GM19395 (cell line): Measurements from ENCODE around the gene SYT12.

ENCODE experiments used
- ATAC-seq: cut with Tn5 transposase; IDR thresholded peaks from one replicate; pipeline ENCODE4 v1.9.1; 2021; ENCODE audit warnings: mild to moderate bottlenecking, moderate library complexity; ENCODE audit not compliant: unreplicated experiment

The SYT12 gene

DNA sequence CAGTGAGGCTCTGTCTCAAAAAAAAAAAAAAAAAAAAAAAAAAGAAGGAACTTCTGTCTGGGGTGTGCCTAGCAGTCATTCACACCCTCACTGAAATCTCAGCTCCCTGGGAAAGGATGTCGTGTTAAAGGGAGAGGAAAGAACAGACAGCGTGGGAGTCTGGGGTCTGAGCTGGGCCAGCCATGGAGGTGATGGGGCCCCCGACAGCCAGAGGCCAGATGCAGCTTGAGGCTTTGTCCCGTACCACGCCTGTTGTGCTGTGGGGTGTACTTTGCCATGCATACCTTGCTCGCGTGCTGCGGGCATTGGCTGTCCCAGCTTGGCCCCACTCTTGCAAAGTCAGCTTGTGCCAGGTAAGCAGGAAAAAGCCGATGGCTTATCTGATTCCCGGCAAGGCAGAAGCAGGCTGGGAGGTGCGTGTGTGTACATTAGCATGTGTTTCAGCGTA, 4.6 kb downstream of the SYT12 start:
- ATAC-seq, result peak; percentile 13

DNA sequence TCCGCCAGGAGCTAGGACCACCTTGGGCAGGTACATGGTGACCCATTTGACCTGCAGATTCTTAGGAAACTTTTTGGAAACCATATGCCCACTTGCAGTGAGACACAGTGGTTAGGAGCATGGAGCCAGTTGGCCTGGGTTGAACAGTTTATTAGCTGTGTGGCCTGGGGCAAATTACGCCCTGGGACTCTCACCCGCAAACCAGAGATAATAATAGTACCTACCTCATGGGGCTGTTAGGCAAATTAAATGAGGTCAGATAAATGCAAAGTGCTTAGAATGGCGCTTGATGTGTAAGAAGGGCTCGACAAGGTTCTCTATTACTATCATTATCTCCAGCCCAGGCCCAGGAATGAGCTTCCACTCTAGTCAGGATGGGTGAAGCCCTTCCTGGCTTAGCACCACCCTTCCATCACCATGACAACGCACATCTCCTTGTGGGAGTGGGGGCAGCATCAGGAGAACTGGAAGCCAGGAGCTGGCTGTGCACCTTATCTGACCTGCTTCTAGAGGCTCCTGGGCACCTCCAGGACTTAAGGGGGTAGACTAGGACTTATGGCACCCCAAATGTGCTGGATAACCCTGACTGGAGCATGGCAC, 5.1 kb downstream of the SYT12 start:
- peak; percentile 58 for ATAC-seq

DNA sequence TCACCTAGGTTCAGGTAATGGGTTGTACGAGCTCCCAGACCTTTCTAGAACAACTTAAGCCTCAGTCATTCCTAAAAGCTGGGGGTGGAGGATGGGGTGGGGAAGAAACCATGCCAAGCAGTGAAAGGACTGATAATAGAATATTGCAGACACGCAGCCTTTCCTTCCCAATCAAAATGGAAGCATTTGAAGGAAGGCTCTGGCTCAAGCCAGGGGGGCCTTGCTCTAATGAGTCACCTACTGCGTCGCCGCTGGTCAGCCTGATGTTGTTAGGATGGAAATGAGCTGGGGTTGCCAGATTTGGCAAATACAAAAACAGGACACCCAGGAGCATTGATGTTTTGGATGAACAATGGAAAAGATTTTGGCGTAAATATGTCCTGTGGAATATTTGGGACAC, 6.2 kb downstream of the SYT12 start:
- no peak for ATAC-seq

DNA sequence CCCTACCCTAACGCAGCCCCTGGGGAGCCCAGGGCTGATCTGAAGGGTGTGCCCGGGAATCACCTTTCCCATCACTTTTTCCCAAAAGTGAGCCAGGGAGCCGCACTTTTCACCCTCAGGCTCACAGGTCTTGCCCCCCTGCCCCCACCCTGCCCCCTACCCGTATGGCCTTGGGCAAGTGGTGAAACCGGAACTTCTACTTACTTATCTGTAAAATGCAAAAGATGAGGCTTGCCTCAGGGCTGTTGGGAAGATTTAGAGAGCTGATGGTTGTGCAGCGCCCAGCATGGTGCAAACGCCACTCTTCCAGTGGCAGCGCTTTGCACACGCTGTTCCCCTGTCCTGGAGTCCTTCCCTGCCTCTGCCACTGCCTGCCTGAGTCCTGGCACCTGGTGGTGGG, 8.0 kb downstream of the SYT12 start:
- no peak for ATAC-seq

DNA sequence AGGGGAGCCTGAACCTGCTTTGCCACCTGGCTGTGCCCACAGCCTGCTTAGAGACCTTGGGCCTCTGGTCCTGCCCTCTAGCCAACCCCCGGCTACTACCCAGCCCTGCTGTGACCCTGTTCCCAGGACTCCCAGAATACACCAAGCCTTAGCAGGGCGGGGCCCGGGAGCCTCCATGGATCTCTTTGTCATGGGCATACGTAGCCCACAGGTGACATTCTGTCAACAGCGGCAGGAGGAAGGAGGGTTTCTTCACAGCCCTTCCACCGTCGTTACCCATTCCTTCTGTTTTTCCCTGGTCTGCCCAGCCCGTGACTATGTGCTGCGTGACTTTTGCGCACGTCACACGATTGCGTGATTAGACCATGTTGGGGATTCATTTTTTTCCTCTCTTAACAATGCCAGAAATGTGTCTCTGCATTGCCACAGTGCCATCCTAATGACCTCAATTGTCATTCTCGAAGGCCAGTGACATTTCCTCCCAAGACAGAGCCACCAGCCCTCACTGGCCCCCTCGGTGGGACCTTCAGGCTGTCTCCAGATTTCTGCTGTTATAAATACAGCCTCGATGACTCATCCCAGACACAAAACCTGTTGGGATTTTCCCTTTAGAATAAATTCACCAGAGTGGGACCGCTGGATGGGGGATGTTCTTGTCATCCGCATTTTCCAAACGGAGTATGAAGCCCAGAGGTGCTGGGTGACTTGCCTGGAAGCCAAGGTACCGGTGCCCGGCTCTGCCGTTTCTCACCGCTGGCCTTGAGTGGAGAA, 9.0 kb downstream of the SYT12 start:
- ATAC-seq, result no peak

DNA sequence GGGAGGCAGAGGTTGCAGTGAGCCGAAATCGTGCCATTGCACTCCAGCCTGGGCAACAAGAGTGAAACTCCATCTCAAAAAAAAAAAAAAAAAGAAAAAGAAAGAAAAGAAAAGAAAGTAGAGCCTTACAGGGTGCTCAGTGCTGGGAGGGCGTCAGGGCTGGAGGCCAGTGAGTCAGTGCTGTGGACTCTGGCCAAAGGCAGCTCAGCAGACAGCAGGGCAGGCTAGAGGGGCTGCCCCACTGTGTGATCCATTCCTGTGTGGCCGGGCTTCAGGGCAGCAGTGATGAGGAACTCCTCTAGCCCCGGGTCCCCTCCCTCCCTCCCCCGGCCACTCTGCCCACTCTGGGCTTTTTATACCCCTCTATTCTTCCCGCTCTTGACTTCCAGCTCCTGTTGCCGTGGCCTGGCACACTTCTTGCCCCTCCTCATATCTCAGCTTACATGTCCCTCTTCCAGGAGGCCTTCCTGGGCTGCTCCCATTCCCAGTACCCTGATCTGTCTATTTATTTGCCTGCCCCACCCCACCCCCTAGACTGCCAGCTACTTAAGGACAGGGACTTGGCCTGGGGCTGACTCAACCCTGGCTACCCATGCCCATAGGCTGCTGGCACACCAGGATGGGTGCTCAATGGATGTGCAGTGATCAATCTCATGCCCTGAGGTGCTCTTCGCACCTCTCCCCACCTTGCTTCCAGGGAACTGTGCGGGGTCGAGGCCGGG, 10.1 kb downstream of the SYT12 start:
- ATAC-seq, result no peak

DNA sequence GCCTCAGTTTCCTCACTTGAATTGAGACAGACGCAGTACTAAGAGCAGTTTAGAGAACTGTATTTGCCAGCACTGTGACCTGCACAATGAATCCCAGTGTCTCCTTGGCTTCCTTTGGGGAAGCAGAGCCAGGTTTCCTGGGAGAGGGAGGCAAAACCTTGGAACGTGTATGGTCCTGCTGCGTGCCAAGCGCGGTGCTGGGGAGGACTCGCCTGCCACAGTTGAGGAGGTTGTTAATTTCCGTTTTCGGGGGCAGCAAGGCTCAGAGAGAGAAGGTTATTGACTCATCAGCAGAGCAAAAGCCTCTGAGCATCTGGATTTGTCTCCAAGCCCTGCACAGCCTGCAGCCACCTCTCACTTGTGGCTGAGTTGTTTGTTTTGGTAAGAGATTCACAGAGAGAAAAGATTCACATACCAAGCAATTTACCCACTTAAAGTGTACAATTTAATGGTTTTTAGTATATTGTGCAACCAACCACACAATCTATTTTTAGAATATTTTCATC, 10.8 kb downstream of the SYT12 start:
- ATAC-seq, result no peak

DNA sequence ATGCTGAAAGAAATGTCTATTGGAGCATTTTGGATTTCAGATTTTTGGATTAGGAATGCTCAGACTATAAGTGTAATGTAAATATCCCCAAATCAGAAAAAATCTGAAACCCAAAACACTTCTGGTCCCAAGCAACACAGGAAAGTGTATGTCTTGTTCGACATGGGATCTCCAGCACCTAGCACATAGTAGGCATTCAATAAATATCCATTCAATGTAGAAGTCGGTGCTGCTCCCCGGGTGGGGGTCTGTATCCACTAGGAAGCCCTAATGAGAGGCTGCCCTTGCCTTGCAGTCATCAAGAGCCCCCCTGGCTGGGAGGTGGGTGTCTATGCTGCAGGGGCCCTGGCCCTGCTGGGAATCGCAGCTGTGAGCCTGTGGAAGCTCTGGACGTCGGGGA, 11.4 kb downstream of the SYT12 start:
- ATAC-seq, result no peak

DNA sequence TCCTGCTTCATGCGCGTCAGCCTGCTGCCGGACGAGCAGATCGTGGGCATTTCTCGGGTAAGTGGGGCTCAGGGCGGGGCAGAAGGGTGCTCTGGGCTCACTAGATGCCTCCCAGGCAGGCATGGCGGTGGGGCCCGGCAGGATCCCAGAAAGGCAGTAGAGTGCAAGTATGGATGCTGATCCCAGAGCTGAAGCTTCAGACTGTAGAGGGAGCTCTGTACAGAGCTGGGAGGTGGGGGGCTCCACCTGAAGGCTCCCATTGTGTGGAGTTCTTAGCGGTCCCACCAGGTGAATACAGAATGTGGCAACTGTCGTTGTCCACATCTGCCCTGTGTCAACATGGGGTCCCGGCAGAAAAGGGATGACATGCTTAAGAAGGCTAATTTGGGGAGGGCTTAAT, 17.2 kb downstream of the SYT12 start:
- ATAC-seq, result no peak

DNA sequence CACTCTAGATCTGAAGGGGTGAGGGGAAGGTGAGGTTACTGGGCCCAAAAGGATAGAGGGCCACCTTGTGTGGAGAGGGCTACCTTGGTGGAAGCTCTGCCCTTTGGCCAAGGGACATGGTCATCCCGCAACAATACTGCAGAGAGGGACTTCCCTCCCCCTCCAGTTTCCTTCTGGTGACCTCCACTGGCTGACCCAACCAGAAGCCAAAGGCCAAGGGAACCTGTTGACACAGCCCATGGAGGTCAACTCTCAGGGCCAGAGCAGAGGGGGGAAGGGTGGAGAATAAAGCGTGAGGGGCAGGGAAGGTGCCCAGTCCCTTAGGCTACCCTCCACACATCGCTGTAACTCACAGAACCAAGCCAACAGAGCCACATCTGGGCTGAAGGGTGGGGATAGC, 18.7 kb downstream of the SYT12 start:
- no peak for ATAC-seq

DNA sequence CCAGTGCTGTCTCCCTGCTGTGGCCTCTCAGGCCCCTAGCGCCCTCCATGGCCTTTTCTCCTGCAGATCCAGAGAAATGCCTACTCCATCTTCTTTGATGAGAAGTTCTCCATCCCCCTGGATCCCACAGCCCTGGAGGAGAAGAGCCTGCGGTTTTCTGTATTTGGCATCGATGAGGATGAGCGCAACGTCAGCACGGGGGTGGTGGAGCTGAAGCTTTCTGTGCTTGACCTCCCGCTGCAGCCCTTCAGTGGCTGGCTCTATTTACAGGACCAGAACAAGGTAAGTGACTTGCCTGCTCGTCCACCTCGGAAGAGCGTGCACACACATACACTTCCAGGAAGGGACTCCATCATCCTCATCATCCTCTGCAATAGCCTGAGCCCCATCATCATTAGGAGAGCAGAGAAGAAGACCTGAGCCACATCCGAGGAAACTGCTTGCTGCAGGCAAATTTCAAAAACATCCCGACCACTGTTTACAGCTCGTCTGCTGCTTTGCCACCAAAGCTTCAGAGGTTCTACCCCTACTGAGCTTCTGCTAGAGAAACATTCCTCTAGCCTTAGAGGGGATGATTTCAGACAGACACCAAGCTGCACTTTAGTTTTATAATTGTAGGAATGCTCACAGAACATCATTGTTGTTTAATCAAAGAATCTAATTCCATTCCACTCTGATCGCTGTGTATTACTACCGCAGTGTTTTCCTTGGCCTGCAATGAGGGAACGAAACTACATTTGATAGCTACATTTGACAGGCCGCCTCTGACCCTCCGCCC, 20.8 kb downstream of the SYT12 start:
- ATAC-seq, result no peak

DNA sequence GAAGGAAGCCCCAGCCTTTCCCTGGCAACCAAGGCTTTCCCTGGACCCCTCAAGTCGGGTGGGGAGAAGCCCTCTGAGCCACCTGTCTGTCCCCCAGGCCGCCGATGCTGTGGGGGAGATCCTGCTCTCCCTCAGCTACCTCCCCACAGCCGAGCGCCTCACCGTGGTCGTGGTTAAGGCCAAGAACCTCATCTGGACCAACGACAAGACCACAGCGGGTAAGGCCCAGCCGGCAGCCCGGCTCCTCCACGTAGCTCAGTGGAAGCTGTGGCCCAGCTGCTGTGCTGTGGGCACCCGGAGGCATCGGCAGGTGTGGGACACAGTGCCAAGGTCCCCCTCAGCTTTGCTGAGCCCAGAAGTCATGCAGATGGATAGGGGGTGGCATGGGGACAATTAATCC, 21.6 kb downstream of the SYT12 start:
- no peak for ATAC-seq

DNA sequence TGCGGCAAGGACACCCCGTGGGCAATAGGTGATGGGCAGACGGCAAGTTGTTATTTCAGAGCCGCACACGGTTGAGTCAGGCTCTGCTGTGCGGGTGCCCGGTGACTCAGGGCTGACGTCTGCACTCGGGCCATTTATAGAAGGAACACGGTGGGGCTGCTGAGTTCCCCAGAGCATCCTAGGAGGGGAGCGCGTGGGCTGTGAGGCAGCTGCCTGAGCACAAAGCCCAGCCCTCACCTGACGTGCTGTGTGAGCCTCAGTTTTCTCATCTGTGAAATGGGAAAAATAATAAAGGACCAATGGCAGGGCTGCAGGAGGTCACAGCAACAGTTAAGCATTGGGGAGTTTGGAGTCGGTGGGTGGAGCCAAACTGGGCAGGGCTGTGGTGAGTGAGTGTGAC, 22.4 kb downstream of the SYT12 start:
- ATAC-seq, result no peak

DNA sequence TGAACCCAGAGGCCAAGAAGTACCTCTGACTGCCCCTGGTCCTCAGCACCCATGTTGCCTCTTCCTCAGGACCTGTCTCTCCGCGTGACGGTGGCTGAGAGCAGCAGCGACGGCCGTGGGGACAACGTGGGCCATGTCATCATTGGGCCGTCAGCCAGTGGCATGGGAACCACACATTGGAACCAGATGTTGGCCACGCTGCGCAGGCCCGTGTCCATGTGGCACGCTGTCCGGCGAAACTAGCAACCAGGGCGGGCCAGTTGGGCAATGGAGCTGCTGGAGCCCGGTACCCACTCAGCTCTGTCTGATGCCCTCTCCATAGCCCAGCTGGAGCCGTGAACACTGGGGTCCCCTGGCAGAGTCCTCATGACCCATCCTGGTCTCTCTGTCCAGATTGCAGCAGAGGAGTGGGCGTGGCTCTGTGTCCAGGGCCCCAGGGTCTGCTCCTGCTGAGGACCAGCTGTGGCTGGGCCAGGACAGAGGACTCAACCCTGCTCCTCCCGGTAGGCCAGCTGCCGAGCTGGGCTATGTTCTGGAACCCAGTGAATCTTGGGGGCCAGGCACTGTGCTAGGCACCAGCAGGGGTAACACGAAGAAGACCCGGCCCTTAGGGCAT, 25.7 kb downstream of the SYT12 start:
- ATAC-seq, result no peak

DNA sequence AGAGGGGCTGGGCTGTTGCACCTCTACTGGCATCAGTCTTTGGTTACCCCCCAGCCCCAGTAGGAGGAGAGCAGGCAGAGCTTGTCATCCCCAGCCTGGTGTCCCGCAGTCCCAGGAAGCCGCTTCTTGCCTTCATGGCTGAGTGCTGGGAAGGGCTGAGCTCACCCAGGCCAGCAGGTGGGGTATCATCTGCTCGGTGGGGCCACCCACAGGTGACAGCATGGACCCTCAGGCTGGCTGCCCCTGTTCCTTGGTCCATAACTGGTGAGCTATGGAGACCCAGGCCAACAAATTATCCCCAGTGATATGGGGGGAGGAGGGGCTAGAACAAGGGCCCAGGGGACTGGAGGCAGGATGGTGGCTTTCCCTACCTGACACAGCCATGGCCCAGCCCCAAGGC, 27.2 kb downstream of the SYT12 start:
- no peak for ATAC-seq

DNA sequence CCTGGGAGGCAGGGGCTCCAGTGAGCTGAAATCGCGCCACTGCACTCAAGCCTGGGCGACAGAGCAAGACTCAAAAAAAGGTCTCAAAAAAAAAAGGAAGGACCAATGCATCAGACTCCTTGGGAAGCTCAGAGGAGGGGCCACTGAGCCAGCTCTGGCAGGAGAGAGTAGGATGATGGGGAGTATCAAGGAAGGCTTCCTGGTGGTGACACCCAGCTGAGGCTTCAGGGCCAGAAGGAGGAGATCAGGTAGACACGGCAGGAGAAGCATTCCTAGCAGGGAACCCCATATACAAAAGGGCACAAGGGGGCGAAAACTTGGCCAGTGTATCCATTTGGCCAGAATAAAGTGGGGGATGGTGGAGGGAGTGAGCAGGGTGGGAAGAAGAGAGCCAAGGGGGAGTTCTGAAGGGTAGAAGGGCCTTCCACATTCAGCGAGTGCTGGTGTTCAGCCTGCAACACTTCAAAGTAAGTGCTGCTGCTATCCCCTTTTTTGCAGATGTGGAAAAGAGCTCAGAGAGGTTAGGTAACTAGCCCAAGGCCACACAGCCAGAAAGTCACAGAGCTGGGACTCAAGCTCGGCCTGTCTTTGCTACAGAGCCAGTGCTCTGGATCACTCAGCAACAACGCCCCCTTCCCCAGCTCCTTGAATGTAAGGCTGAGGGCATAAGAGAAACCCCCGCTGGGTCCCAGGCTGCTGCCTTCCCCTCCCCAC, 28.4 kb downstream of the SYT12 start:
- ATAC-seq, result no peak

DNA sequence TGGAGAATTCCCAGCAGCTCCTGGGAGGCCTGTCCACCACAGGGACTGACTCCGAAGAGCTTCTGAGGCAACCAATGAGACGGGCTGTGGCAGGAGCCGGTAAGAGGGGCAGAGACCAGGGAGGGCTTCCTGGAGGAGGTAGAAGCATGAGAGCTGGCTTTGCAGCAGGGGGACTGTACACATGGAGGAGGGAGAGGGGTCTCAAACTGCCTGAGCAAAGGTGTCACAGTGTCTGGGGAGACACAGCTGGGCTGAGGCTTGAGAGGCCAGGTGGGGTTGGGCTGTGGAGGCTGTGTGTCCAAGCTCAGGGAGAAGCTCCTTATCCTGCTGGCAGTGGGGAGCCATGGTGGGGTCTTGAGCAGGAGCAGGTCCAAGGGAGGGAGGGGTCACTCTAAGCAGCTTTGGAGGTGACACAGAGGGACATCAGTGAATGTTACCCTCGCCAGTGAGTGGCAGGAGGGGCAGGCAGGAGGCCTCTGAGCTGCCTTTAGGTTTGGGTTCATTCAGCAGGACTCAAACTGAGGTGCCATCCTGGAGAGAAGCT, 29.1 kb downstream of the SYT12 start:
- ATAC-seq, result no peak

DNA sequence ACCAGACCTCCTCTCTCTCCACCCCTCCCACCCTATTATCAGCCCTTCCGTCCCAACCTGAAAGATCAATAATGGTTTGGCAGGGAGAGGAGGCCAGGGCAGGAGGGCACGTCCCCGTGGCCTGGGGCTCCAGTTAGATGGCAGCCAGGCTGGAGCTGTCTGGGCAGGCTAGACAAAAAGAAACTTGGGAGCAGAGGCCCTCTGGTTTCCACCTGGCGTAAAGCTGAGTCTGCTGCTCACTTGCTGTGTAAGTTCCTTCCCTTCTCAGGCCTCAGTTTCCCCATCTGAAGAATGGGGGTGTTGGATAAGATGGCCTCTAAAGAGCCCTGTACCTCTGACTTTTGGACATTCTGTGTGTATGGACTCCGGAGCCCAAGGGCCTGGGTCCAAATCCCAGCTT, 30.0 kb downstream of the SYT12 start:
- ATAC-seq, result no peak

DNA sequence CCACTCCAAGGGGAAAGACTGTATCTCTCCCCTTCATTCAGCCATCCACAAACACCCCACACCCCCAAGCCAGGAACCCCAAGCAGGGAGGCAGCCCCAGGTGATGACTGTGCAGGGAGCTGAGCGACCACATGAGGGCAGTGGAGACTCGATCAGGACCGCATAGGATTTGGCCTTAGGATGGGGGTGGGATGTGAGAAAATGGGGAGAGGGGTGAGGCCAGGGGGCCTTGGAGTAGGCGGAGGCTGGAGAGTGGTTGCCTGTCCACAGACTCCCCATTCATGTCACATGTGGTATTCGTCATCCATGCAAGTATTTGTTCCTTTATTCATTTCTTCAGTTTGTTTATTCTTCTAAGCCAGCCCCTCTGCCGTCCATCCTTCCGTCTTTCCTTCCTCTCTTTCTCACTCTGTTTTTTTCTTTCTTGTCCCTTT, 31.0 kb downstream of the SYT12 start:
- no peak for ATAC-seq

DNA sequence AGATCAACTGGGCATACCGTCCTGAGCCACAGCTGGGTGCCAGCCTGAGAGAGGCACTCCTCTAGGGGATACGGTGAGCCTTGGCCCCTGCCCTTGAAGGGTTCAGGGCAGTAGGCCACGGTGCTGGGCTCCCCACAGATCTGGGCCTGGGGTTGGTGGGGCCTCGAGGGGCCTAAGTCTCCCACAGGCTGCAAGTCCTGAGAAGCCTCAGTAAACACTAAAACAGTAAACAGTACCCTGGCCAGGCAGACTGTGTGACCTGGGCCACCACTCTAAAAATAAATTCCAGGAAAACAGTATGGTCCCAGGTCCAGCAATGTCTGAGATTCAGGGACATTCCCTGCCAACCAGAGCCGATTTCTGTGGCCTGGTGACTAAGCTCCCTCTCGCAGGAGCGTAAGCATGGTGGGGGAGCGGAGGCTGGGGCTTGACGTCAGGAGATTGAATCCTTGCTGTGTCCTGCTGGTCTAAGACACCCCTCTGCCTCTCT, 31.5 kb downstream of the SYT12 start:
- no peak for ATAC-seq
